Natural killer cell (primary cell): ENCODE data around the gene STUM. TPM values are rescaled to one million over a fixed set of nuclear protein-coding genes. Genes with fewer than 3 reads are reported as not detected.
"Not testable (repeated sequence)": the region's sequence is repeated elsewhere in the genome, so short reads cannot be mapped to it uniquely, and the experiment has no call there.

Experiments used
- ATAC-seq, 3 donors: fragments of 150-1000 bp in 2 of 3; fragments of 200-7000 bp in 1 of 3; cut with Tn5 transposase; 1 replicate in 1 of 3; 2 replicates in 2 of 3; pipeline ENCODE4 v1.10.0; 2021; ENCODE audit warnings: mild to moderate bottlenecking in 2 of 3, moderate library complexity in 2 of 3
- DNase-seq, 2 donors: peaks; one replicate each; pipeline versions ENCODE4 v3.0.0 to v3.0.0-alpha.2; 2013 to 2021; ENCODE audit warnings: mixed read lengths in 1 of 2
- H3K27ac ChIP-seq: one replicate; pipeline ENCODE4 v1.5.1; 2013; ENCODE audit warnings: mild to moderate bottlenecking, low read length
- H3K27me3 ChIP-seq: one replicate; pipeline ENCODE4 v1.6.1; 2013; ENCODE audit warnings: low read length; ENCODE audit not compliant: control insufficient read depth, insufficient read depth
- H3K36me3 ChIP-seq: one replicate; pipeline ENCODE4 v1.6.1; 2013; ENCODE audit warnings: low read length; ENCODE audit not compliant: control insufficient read depth, insufficient read depth
- H3K4me1 ChIP-seq: one replicate; pipeline ENCODE4 v1.6.1; 2013; ENCODE audit warnings: low read length; ENCODE audit not compliant: control insufficient read depth, insufficient read depth
- H3K4me3 ChIP-seq: one replicate; pipeline ENCODE4 v1.5.1; 2013; ENCODE audit warnings: low read length
- H3K9me3 ChIP-seq: one replicate; pipeline ENCODE4 v1.6.1; 2013; ENCODE audit warnings: low read length; ENCODE audit not compliant: control insufficient read depth, insufficient read depth
- H3K27ac Mint-ChIP-seq, 2 donors: one replicate each; pipeline ENCODE4 v1.8.0; 2022; ENCODE audit warnings: mild to moderate bottlenecking in 2 of 2, mixed read lengths in 2 of 2, moderate library complexity in 1 of 2
- H3K27me3 Mint-ChIP-seq, 2 donors: one replicate each; pipeline ENCODE4 v1.8.0; 2022; ENCODE audit warnings: low read depth in 2 of 2, mixed read lengths in 2 of 2
- H3K36me3 Mint-ChIP-seq: one replicate; pipeline ENCODE4 v1.8.0; 2022; ENCODE audit warnings: mixed read lengths
- H3K4me1 Mint-ChIP-seq, 2 donors: one replicate each; pipeline ENCODE4 v1.8.0; 2022; ENCODE audit warnings: mixed read lengths in 2 of 2
- H3K4me3 Mint-ChIP-seq: one replicate; pipeline ENCODE4 v1.8.0; 2022; ENCODE audit warnings: mild to moderate bottlenecking, moderate library complexity, mixed read lengths
- H3K9me3 Mint-ChIP-seq, 2 donors: one replicate each; pipeline ENCODE4 v1.8.0; 2022; ENCODE audit warnings: mixed read lengths in 2 of 2
- WGBS: methylation state at CpG from one replicate; pipeline ENCODE4 v1.1.7; 2013; ENCODE audit warnings: missing lambda C conversion rate; ENCODE audit not compliant: insufficient coverage; 5-methylcytosine and 5-hydroxymethylcytosine counted together
- intact Hi-C: fragments of 100-400 bp; cut with micrococcal nuclease; formaldehyde crosslinking; loops from one replicate; pipeline ENCODE4 v1.14.2; 2022
- total RNA-seq, 4 donors: library from RNA; stranded (reverse); fragments of 120-200 nt in 1 of 4; gene quantifications; one replicate each; pipeline versions ENCODE4 v1.2.3 to v1.2.4, GENCODE V29; 2013 to 2022
- TF ChIP-seq, protein P1 (sequence below): fragments of 200-600 bp; IDR thresholded peaks from one replicate; pipeline ENCODE4 v1.8.0; 2022; ENCODE audit warnings: antibody characterized with exemption

Gene STUM
- total RNA-seq, 3 donors from 2014 or later (not counting 1 experiment from before 2014, with no cell fraction given) = not detected

DNA sequence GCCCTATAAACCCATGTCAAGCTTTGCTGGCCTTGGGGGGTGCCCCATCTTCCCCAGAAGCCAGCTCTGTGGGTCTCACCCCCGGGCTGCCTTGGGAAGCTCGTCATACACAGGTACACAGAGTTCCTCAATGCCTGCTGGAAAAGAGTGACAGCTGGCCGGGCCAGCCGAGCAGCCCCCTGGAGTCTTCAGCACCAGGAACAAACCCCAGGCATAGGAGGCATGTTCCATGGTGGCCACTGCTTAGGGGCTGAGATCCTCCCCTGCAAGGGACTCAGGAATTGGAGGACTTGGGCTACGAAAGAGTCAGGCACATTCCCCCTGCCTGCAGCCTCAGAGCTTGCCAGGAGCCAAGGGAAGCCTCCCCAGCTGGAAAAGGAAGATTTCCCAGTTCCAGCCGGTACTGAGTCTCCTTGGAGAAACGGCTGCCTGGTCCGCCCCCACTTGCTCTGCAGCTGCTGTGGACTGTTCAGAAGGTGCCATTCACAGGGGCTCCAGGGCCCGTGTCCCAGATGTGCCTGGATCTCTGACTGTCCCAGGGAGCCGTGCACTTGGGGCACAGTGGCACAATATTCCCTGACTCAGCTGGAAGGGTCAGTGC is 89.5 kb downstream of the STUM start:
- ATAC-seq (no peak), DNase-seq (no peak)
- whole genome bisulfite sequencing = 94% methylated on average over 10 of the region's 10 CpGs
- H3K27me3 ChIP-seq = no peaks in the 10 kb centered on the region
- Mint-ChIP-seq H3K27ac (peak overlapping the region; percentile 73 to 74), H3K4me3 (no peak overlapping the region), H3K4me1 (peaks cover 12 to 24% of the 10 kb centered on the region in 2 donors), H3K9me3 (no peaks in the 10 kb centered on the region), H3K27me3 (no peaks in the 10 kb centered on the region), H3K36me3 (no peaks in the 10 kb centered on the region)
- TF ChIP-seq, protein P1, sequence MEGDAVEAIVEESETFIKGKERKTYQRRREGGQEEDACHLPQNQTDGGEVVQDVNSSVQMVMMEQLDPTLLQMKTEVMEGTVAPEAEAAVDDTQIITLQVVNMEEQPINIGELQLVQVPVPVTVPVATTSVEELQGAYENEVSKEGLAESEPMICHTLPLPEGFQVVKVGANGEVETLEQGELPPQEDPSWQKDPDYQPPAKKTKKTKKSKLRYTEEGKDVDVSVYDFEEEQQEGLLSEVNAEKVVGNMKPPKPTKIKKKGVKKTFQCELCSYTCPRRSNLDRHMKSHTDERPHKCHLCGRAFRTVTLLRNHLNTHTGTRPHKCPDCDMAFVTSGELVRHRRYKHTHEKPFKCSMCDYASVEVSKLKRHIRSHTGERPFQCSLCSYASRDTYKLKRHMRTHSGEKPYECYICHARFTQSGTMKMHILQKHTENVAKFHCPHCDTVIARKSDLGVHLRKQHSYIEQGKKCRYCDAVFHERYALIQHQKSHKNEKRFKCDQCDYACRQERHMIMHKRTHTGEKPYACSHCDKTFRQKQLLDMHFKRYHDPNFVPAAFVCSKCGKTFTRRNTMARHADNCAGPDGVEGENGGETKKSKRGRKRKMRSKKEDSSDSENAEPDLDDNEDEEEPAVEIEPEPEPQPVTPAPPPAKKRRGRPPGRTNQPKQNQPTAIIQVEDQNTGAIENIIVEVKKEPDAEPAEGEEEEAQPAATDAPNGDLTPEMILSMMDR = no peak
- H3K27ac ChIP-seq = no peak overlapping the region
- H3K4me3 ChIP-seq = no peak overlapping the region
- intact Hi-C loops = no loop called here
- H3K36me3 ChIP-seq = peaks cover 90% of the 10 kb centered on the region
- no peaks in the 10 kb centered on the region for H3K9me3 ChIP-seq
- peaks cover 46% of the 10 kb centered on the region for H3K4me1 ChIP-seq

DNA sequence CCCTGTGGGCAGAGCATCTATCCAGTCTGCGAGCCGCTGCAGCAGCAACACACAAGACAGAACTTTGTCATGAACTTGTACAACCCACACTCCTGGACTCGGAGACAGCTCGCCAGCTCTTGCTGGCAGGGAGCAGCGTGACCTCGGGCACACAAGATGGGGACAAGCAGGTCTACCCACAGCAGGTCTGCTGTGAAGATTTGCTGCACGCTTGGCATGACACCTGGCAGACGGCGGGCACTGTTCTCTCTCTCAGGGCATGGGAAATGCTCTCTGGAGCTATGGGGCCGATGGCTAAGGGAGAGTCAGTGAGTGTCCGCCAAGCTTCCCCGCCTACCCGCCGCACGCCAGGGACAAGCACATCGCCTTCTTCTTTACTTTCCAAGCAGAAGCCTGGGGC is 90.0 kb downstream of the STUM start:
- Mint-ChIP-seq H3K9me3 (no peaks in the 10 kb centered on the region), H3K27me3 (no peaks in the 10 kb centered on the region), H3K27ac (peak overlapping the region in 1 of 2 donors; percentile 73), H3K36me3 (no peaks in the 10 kb centered on the region), H3K4me1 (peaks cover 18 to 29% of the 10 kb centered on the region in 2 donors), H3K4me3 (no peak overlapping the region)
- 96% methylated on average over 16 of the region's 16 CpGs for WGBS
- Histone ChIP-seq H3K27ac (no peak overlapping the region), H3K36me3 (peaks cover 86% of the 10 kb centered on the region), H3K4me3 (no peak overlapping the region), H3K9me3 (no peaks in the 10 kb centered on the region), H3K27me3 (no peaks in the 10 kb centered on the region), H3K4me1 (peaks cover 46% of the 10 kb centered on the region)
- no peak for DNase-seq
- no peak for ATAC-seq
- TF ChIP-seq, protein P1 = no peak
- intact Hi-C loops = no loop called here

DNA sequence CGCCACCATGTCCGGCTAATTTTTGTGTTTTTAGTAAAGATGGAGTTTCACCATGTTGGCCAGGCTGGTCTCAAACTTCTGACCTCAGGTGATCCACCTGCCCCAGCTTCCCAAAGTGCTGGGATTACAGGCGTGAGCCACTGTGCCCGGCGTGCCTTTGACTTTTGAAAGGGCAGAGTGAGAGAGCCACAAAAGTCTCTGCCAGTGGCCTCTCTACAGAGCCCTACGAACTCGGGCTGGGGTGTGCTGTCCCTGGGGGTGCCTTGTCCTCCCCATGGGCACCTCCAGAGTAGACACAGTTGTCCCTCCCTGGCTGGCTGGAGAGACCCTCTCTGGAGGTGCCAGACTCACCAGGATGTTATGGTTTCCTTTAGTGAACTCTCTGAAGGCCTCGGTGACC is 90.6 kb downstream of the STUM start:
- H3K4me1 ChIP-seq = peaks cover 46% of the 10 kb centered on the region
- H3K27me3 ChIP-seq, ATAC-seq, H3K36me3 Mint-ChIP-seq, H3K4me3 Mint-ChIP-seq, H3K27ac ChIP-seq, intact Hi-C loops, DNase-seq, H3K27me3 Mint-ChIP-seq, H3K4me3 ChIP-seq, H3K9me3 ChIP-seq, H3K9me3 Mint-ChIP-seq: not testable (repeated sequence)
- H3K36me3 ChIP-seq = peaks cover 83% of the 10 kb centered on the region
- H3K27ac Mint-ChIP-seq = peak overlapping the region; percentile 42 to 73
- 94% methylated on average over 8 of the region's 8 CpGs for WGBS
- peaks cover 21 to 33% of the 10 kb centered on the region in 2 donors for H3K4me1 Mint-ChIP-seq

DNA sequence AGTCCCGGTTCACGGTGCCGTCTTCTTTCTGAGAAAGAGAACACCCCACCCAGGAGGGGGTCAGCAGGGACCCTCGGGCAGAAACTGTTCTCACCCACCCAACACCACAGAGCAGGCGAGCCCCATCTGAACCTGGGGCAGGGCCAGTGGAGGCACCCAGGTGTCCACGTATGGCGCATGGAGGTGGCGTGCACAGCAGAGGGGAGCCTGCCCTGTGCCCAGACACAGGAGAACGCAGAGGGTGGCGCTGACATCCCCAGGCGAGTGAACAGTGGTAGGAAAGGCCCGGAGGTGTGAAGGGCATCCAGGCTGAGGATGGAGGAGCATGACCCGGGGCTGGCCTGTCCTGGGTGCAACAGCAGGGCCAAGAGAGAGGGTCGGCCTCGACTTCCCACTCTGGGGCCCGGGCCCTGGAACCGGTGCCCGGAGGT is 91.1 kb downstream of the STUM start:
- H3K4me1 ChIP-seq = peaks cover 46% of the 10 kb centered on the region
- Mint-ChIP-seq H3K9me3 (no peaks in the 10 kb centered on the region), H3K4me1 (peaks cover 23 to 33% of the 10 kb centered on the region in 2 donors), H3K4me3 (no peak overlapping the region), H3K27me3 (no peaks in the 10 kb centered on the region), H3K27ac (peak overlapping the region; percentile 42 to 73), H3K36me3 (no peaks in the 10 kb centered on the region)
- no peaks in the 10 kb centered on the region for H3K27me3 ChIP-seq
- intact Hi-C loops = loop anchor here (5.0 kb wide), 1 partner anchor 38 kb away; no protein-coding TSS in a partner anchor
- H3K4me3 ChIP-seq = no peak overlapping the region
- no peak for ATAC-seq
- H3K9me3 ChIP-seq = no peaks in the 10 kb centered on the region
- no peak overlapping the region for H3K27ac ChIP-seq
- H3K36me3 ChIP-seq = peaks cover 80% of the 10 kb centered on the region
- DNase-seq = no peak
- 92% methylated on average over 18 of the region's 18 CpGs for WGBS
- TF ChIP-seq, protein P1 = no peak
